HFF-Myc (cell line): ENCODE measurements around the gene CACNA1I.

Source experiments
- DNase-seq: peaks from one replicate; pipeline ENCODE4 v3.0.0-alpha.2; 2011; ENCODE audit warnings: low read depth; ENCODE audit errors: extremely low read depth
- H3K4me3 ChIP-seq: replicated peaks from 2 replicates; pipeline ENCODE4 v1.5.1; 2011; ENCODE audit warnings: low read depth, mild to moderate bottlenecking, control low read depth, low read length
- TF ChIP-seq, protein P1 (sequence below): IDR thresholded peaks from 2 replicates; pipeline ENCODE4 v1.5.1; 2012; ENCODE audit warnings: mild to moderate bottlenecking, low read depth, low read length, control low read depth; ENCODE audit errors: missing control alignments

CACNA1I gene

DNA sequence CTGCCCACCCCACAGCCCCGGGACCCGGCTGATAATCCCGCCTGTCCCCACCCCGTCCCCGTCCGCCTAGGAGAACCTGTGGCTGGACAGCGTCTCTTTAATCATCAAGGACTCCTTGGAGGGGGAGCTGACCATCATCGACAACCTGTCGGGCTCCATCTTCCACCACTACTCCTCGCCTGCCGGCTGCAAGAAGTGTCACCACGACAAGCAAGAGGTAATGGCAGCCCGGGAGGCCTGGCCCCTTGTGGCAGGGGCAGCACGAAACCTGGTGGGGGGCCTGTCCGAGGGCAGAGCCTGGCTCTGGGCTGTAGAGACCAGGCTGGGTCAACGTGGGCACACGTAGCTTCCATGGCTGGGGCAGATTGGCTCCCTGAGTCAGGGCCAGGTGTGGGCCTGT lies 109.1 kb downstream of the CACNA1I start:
- no peak for DNase-seq
- no peak overlapping the region for H3K4me3 ChIP-seq
- TF ChIP-seq, protein P1, sequence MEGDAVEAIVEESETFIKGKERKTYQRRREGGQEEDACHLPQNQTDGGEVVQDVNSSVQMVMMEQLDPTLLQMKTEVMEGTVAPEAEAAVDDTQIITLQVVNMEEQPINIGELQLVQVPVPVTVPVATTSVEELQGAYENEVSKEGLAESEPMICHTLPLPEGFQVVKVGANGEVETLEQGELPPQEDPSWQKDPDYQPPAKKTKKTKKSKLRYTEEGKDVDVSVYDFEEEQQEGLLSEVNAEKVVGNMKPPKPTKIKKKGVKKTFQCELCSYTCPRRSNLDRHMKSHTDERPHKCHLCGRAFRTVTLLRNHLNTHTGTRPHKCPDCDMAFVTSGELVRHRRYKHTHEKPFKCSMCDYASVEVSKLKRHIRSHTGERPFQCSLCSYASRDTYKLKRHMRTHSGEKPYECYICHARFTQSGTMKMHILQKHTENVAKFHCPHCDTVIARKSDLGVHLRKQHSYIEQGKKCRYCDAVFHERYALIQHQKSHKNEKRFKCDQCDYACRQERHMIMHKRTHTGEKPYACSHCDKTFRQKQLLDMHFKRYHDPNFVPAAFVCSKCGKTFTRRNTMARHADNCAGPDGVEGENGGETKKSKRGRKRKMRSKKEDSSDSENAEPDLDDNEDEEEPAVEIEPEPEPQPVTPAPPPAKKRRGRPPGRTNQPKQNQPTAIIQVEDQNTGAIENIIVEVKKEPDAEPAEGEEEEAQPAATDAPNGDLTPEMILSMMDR: no peak

DNA sequence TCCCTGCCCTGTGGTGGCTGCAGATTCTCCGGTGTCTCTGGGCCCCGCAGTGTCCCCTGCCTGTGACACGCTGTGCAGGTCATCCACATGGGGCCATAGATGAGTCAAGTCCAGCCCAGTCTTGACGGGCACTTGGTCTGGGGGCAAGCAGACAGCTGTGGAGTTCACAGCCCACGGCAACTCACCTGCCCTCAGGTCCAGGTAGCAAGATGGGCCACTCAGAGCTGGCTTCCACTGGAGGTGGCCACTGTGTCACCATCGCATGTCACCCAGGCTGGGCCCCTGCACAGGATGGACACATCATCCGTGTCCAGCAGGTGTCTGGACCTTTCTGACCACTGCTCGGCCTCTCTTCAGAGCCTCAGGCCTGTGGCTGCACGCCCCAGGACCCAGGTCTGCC lies 109.9 kb downstream of the CACNA1I start:
- DNase-seq: no peak
- TF ChIP-seq, protein P1: no peak
- H3K4me3 ChIP-seq: no peak overlapping the region

DNA sequence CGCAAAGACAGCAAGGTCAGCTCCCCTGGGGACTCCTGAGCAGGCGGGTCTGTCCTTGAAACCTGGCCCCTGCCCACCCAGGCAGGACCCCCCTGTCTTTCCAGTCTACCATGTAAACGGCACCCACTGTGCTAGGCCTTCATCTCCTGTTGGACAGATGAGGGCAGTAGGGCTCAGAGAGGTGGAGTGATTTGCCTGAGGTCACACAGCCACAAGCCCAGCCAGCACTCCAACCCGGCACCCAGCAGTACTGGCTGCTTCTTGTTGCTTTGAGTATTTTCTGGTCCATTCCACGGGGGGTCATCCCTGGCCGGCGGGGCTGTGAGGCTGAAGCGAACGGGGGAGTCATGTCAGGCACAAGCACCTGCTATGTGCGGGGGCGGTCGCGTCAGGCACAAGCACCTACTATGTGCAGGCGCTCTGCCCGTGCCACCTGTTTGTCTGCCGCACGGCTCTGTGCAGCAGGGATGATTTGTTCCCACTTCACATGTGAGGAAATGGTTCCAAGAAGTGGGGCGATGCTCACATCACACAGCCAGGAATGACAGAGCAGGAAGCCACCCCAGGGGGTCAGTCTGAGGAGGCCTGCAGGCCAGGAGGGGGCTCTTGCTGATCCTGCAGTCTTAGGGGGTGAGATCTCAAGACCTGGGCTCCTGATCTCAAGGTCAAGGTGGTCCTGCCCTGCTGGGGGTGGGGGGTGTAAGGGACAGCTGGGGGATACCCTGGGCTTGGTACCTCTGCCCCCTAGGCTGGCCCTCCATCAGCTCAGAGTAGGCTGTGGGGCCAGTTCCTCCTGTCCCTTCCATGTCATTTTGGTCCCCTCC lies 110.7 kb downstream of the CACNA1I start:
- no peak for DNase-seq
- TF ChIP-seq, protein P1: no peak
- H3K4me3 ChIP-seq: no peak overlapping the region

DNA sequence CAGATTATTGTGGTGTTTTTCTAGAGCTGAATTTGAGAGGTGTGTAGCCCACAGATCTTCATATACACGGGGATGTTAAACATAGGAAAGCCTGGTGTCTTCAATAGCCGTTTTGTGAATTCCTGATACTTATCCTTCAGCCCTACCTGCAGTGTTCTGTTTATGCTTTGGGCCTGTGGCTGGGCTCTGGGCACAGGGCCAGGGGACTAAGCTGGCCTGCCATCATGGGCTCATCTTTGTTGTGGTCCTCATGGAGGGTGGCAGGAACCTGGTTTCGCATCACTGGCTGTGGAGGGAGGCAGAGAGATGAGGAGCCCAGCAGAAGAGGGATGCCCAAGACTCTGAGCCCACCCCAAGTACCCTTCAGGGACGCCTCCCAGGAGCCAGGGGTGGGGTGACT lies 112.4 kb downstream of the CACNA1I start:
- DNase-seq: no peak
- TF ChIP-seq, protein P1: no peak
- no peak overlapping the region for H3K4me3 ChIP-seq

DNA sequence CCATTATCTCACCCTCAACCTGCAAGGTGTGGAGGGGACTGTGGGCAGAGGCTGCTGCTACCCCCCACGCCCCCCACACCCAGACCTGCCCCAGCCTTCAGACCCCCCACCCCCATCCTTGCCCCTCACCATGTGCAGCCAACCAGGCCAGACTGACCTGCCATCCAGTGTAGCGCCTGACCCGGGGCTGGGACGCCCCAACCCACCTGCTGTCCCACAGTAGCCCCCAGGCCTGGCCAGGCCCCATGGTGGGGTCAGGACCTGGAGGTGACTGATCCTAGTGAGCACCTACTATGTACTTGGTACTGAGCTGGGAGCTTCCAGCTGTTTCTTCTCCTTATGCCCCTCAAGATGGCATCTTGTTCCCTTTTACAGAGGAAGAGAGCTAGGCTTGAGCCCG lies 113.1 kb downstream of the CACNA1I start:
- DNase-seq: no peak
- TF ChIP-seq, protein P1: no peak
- no peak overlapping the region for H3K4me3 ChIP-seq

DNA sequence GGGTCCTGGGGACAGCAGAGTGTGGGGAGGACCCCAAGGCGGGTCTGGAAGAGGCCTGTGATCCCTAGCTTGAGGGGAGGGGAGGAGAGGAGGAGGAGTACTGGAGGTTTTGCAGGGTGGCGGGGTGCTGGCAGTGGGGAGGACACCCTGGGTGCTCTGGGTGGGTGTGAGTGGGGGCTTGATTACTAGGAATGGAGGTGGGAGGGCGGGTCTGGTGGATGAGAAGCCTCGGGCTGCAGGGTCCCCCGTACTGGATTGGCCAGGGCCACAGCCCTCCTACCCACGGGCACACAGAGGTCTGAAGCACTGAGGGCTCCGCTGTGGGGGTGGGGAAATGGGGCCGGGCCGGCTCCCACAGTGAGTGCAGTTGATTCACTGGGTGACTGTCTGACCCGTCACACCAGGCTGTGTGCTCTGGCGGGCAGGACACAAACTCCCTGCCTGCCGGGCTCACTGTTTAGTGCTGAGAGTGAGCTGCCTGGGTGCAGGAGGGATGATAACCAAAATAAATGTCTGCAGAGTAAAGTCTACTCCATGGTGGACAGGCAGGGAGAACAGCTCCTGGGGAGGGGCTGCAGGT lies 114.2 kb downstream of the CACNA1I start:
- DNase-seq: no peak
- TF ChIP-seq, protein P1: no peak
- H3K4me3 ChIP-seq: no peak overlapping the region
